ENCODE data around the gene BTBD18.

BTBD18 gene

DNA sequence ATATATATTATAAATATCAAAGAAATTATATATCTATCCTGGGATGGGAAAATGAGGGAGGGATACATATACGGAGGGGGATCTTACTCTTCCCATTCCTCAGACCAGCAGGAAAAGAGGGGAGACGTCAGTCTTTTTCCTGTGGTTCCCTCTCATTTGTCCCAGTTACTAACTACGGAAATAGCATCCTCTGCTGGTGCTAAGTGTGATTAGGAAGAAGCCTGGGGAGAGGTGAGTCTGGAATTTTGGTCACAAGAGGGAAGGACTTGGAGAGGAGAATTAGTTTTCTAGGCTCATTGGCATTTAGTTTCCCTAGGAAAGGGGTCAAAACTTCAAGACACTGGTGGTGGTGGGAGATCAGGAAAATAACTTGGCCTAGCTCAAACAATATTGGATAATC is 51.2 kb downstream of the BTBD18 start:
- DNase-seq (ENCODE audit: low read depth): no peak
- no peak overlapping the region for H3K4me3 ChIP-seq (replicated peaks; ENCODE audit: low read depth, low read length)
- TF ChIP-seq, protein P1, sequence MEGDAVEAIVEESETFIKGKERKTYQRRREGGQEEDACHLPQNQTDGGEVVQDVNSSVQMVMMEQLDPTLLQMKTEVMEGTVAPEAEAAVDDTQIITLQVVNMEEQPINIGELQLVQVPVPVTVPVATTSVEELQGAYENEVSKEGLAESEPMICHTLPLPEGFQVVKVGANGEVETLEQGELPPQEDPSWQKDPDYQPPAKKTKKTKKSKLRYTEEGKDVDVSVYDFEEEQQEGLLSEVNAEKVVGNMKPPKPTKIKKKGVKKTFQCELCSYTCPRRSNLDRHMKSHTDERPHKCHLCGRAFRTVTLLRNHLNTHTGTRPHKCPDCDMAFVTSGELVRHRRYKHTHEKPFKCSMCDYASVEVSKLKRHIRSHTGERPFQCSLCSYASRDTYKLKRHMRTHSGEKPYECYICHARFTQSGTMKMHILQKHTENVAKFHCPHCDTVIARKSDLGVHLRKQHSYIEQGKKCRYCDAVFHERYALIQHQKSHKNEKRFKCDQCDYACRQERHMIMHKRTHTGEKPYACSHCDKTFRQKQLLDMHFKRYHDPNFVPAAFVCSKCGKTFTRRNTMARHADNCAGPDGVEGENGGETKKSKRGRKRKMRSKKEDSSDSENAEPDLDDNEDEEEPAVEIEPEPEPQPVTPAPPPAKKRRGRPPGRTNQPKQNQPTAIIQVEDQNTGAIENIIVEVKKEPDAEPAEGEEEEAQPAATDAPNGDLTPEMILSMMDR (IDR thresholded peaks at IDR 0.05; ENCODE audit: low read length, missing control alignments): no peak

DNA sequence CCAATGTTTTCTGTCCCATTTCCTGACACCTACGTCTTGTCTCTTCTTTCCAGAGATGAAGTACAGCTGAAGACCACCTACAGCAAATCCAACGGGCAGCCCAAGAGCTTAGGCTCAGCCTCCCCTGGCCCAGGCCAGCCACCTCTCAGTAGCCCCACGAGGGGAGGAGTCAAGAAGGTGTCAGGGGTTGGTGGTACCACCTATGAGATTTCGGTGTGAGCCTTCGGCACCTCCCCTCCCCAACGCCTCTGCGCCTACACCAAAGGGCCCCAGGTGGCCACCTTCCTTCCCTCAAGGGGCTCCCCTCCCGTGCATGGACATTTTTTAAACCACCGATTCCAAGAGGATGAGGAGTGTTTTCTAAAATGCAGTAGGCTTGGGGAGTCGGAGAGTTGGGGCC is 51.8 kb downstream of the BTBD18 start:
- H3K4me3 ChIP-seq (replicated peaks; ENCODE audit: low read depth, low read length): no peak overlapping the region
- DNase-seq (ENCODE audit: low read depth): no peak
- TF ChIP-seq, protein P1 (IDR thresholded peaks at IDR 0.05; ENCODE audit: low read length, missing control alignments): no peak

DNA sequence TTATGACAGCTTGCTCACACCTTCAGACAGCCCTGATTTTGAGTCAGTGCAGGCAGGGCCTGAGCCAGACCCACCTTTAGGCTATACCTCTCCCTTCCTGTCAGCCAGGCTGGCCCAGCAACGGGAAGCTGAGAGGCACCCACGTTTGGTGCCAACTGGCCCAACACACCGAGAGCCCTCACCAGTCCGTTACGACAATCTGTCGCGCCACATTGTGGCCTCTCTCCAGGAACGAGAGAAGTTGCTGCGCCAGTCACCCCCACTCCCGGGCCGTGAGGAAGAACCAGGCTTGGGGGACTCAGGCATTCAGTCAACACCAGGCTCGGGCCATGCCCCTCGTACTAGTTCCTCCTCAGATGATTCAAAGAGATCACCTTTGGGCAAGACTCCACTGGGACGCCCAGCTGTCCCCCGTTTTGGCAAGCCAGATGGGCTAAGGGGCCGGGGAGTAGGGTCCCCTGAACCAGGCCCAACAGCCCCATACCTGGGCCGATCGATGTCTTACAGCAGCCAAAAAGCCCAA is 52.7 kb downstream of the BTBD18 start:
- DNase-seq (ENCODE audit: low read depth): no peak
- TF ChIP-seq, protein P1 (IDR thresholded peaks at IDR 0.05; ENCODE audit: low read length, missing control alignments): no peak
- H3K4me3 ChIP-seq (replicated peaks; ENCODE audit: low read depth, low read length): no peak overlapping the region

Measured in fibroblast of pulmonary artery (primary cell).